Measurements from ENCODE around the gene ULK2. TPM values are rescaled to one million over a fixed set of nuclear protein-coding genes. Genes with fewer than 3 reads are reported as not detected.

Gene ULK2
- total RNA-seq, 1 donor from 2014 or later = 38.6 TPM

- H3K9me3 ChIP-seq (ENCODE audit: control insufficient read depth in 3 of 3, low read length in 3 of 3) = peaks cover 0 to 2% (median 0%) of the 10 kb centered on the region in 3 donors
- H3K36me3 ChIP-seq (ENCODE audit: control insufficient read depth in 3 of 3, insufficient read depth in 3 of 3, low read length in 3 of 3) = peaks cover 33 to 49% (median 42%) of the 10 kb centered on the region in 3 donors
- H3K9ac ChIP-seq (ENCODE audit: low read depth in 1 of 3, low read length in 3 of 3) = no peak overlapping the region
- no peaks in the 10 kb centered on the region for H3K4me1 ChIP-seq (ENCODE audit: control insufficient read depth in 3 of 3, insufficient read depth in 3 of 3, low read length in 3 of 3)
- H3K4me3 ChIP-seq (ENCODE audit: low read length in 3 of 3) = no peak overlapping the region
- H3K27me3 ChIP-seq (ENCODE audit: control insufficient read depth in 3 of 3, insufficient read depth in 3 of 3, low read length in 3 of 3) = no peaks in the 10 kb centered on the region
- no peak overlapping the region for H3K27ac ChIP-seq (ENCODE audit: low read depth, low read length)
These were observed 67.9 kb downstream of the ULK2 start for GRCh38 chr17:19799796-19800195.

DNA sequence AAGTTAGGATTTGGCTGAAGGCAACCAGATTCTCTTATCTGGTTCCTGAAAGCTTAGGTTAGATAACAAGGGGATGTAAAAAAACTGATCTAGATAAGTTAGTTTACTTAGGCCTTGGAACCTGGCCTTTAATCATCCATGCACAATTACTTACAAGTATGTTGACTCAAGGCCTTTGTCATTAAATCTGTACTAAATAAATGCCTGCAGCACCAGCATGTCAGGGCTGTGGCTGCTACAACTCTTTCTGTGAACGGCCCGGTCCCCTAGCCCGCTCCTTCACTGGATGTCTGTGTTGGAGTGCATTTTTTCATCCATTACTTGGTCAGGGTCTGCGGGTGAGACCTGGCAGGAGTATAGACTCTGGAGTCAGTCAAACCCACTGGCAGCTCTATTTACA lies 71.3 kb downstream of the ULK2 start:
- Histone ChIP-seq H3K36me3 (ENCODE audit: control insufficient read depth in 3 of 3, insufficient read depth in 3 of 3, low read length in 3 of 3) (peaks cover 32 to 67% (median 43%) of the 10 kb centered on the region in 3 donors), H3K9me3 (ENCODE audit: control insufficient read depth in 3 of 3, low read length in 3 of 3) (peaks cover 0 to 2% (median 0%) of the 10 kb centered on the region in 3 donors), H3K4me1 (ENCODE audit: control insufficient read depth in 3 of 3, insufficient read depth in 3 of 3, low read length in 3 of 3) (no peaks in the 10 kb centered on the region), H3K27ac (ENCODE audit: low read depth, low read length) (no peak overlapping the region), H3K4me3 (ENCODE audit: low read length in 3 of 3) (no peak overlapping the region), H3K27me3 (ENCODE audit: control insufficient read depth in 3 of 3, insufficient read depth in 3 of 3, low read length in 3 of 3) (no peaks in the 10 kb centered on the region), H3K9ac (ENCODE audit: low read depth in 1 of 3, low read length in 3 of 3) (no peak overlapping the region)

- Histone ChIP-seq H3K27me3 (ENCODE audit: control insufficient read depth in 3 of 3, insufficient read depth in 3 of 3, low read length in 3 of 3) (no peaks in the 10 kb centered on the region), H3K36me3 (ENCODE audit: control insufficient read depth in 3 of 3, insufficient read depth in 3 of 3, low read length in 3 of 3) (peaks cover 34 to 65% (median 37%) of the 10 kb centered on the region in 3 donors), H3K27ac (ENCODE audit: low read depth, low read length) (no peak overlapping the region), H3K9me3 (ENCODE audit: control insufficient read depth in 3 of 3, low read length in 3 of 3) (peaks cover 0 to 2% (median 0%) of the 10 kb centered on the region in 3 donors), H3K4me1 (ENCODE audit: control insufficient read depth in 3 of 3, insufficient read depth in 3 of 3, low read length in 3 of 3) (no peaks in the 10 kb centered on the region), H3K9ac (ENCODE audit: low read depth in 1 of 3, low read length in 3 of 3) (no peak overlapping the region), H3K4me3 (ENCODE audit: low read length in 3 of 3) (no peak overlapping the region)
These were observed 75.7 kb downstream of the ULK2 start for GRCh38 chr17:19791918-19792550.

GRCh38 chr17:19787733-19788357 lies 79.9 kb downstream of the ULK2 start:
- no peak overlapping the region for H3K9ac ChIP-seq (ENCODE audit: low read depth in 1 of 3, low read length in 3 of 3)
- no peak overlapping the region for H3K4me3 ChIP-seq (ENCODE audit: low read length in 3 of 3)
- no peak overlapping the region for H3K27ac ChIP-seq (ENCODE audit: low read depth, low read length)
- peaks cover 10 to 40% (median 20%) of the 10 kb centered on the region in 3 donors for H3K36me3 ChIP-seq (ENCODE audit: control insufficient read depth in 3 of 3, insufficient read depth in 3 of 3, low read length in 3 of 3)
- no peaks in the 10 kb centered on the region for H3K4me1 ChIP-seq (ENCODE audit: control insufficient read depth in 3 of 3, insufficient read depth in 3 of 3, low read length in 3 of 3)
- H3K27me3 ChIP-seq (ENCODE audit: control insufficient read depth in 3 of 3, insufficient read depth in 3 of 3, low read length in 3 of 3) = no peaks in the 10 kb centered on the region
- H3K9me3 ChIP-seq (ENCODE audit: control insufficient read depth in 3 of 3, low read length in 3 of 3) = no peaks in the 10 kb centered on the region

DNA sequence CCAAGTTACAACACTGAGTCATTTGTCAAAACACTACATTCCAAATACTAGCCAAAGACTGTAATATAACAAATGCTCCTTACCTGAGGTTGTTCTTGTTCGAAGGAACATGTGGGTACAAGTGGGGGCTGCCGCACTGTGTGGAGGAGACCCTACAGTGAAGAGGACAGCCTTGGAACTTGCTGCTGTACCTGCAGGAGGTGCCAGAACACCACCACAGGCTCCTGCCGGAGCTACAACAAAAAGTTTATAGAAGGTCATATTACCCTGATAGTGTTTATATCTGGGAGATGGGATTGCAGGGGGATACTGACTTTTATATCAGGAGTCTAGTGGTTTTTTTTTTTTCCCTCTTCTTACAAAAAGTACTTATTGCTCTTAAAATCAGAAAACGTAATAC lies 81.9 kb downstream of the ULK2 start:
- Histone ChIP-seq H3K27me3 (ENCODE audit: control insufficient read depth in 3 of 3, insufficient read depth in 3 of 3, low read length in 3 of 3) (no peaks in the 10 kb centered on the region), H3K4me1 (ENCODE audit: control insufficient read depth in 3 of 3, insufficient read depth in 3 of 3, low read length in 3 of 3) (no peaks in the 10 kb centered on the region), H3K9ac (ENCODE audit: low read depth in 1 of 3, low read length in 3 of 3) (no peak overlapping the region), H3K4me3 (ENCODE audit: low read length in 3 of 3) (no peak overlapping the region), H3K27ac (ENCODE audit: low read depth, low read length) (no peak overlapping the region), H3K36me3 (ENCODE audit: control insufficient read depth in 3 of 3, insufficient read depth in 3 of 3, low read length in 3 of 3) (peaks cover 11 to 38% (median 24%) of the 10 kb centered on the region in 3 donors), H3K9me3 (ENCODE audit: control insufficient read depth in 3 of 3, low read length in 3 of 3) (no peaks in the 10 kb centered on the region)

GRCh38 chr17:19781488-19782458 lies 86.0 kb downstream of the ULK2 start:
- Histone ChIP-seq H3K9ac (ENCODE audit: low read depth in 1 of 3, low read length in 3 of 3) (no peak overlapping the region), H3K4me3 (ENCODE audit: low read length in 3 of 3) (no peak overlapping the region), H3K36me3 (ENCODE audit: control insufficient read depth in 3 of 3, insufficient read depth in 3 of 3, low read length in 3 of 3) (peaks cover 9 to 33% (median 21%) of the 10 kb centered on the region in 3 donors)

DNA sequence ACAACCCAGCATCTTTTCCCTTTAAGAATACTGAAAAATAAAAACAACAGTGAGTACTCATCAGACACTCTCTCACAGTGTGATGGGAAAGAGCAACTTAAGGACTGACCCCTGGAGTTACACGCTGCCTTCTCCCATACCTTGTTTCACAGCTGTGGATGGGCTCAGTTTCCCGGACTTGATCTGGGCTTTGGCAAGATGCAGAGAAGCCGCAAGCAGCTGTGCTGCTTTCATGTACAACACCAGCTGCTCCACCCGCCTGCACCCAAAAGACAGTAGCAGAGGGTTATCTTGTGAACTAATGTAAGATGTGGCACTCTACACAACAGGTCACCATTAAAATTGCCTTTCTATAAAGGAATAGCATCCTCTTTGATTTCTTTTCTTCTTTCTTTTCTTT lies 86.9 kb downstream of the ULK2 start:
- Histone ChIP-seq H3K9me3 (ENCODE audit: control insufficient read depth in 3 of 3, low read length in 3 of 3) (no peaks in the 10 kb centered on the region), H3K36me3 (ENCODE audit: control insufficient read depth in 3 of 3, insufficient read depth in 3 of 3, low read length in 3 of 3) (peaks cover 18 to 41% (median 27%) of the 10 kb centered on the region in 3 donors)

More at GRCh38 chr17:19781488-19782458, 86.0 kb downstream of the ULK2 start:
- H3K27ac ChIP-seq (ENCODE audit: low read depth, low read length) = no peak overlapping the region
- no peaks in the 10 kb centered on the region for H3K4me1 ChIP-seq (ENCODE audit: control insufficient read depth in 3 of 3, insufficient read depth in 3 of 3, low read length in 3 of 3)
- no peaks in the 10 kb centered on the region for H3K27me3 ChIP-seq (ENCODE audit: control insufficient read depth in 3 of 3, insufficient read depth in 3 of 3, low read length in 3 of 3)
- H3K9me3 ChIP-seq (ENCODE audit: control insufficient read depth in 3 of 3, low read length in 3 of 3) = no peaks in the 10 kb centered on the region

DNA sequence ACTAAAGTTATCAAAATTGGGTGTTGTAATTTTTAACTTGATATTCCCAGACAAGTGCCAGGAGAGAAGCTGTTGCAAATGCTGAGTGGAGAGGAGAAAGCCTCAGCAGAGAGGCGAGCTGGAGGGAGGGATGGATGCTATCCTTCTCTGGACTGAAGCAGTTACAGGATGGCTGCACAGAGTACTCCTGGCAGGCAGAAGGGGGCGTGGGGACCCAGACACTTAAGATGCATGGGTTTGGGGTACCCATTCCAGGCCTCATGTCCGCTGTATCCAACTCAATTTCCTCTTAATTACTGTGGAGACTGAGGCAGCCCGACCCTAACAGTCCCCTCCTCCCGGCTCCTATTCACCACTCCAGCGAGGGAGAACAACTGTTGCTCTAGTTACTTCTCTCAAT lies 94.2 kb downstream of the ULK2 start:
- H3K36me3 ChIP-seq (ENCODE audit: control insufficient read depth in 3 of 3, insufficient read depth in 3 of 3, low read length in 3 of 3) = peaks cover 15 to 27% (median 24%) of the 10 kb centered on the region in 3 donors
- no peak overlapping the region for H3K27ac ChIP-seq (ENCODE audit: low read depth, low read length)
- no peaks in the 10 kb centered on the region for H3K27me3 ChIP-seq (ENCODE audit: control insufficient read depth in 3 of 3, insufficient read depth in 3 of 3, low read length in 3 of 3)
- no peaks in the 10 kb centered on the region for H3K9me3 ChIP-seq (ENCODE audit: control insufficient read depth in 3 of 3, low read length in 3 of 3)
- H3K4me3 ChIP-seq (ENCODE audit: low read length in 3 of 3) = no peak overlapping the region
- H3K4me1 ChIP-seq (ENCODE audit: control insufficient read depth in 3 of 3, insufficient read depth in 3 of 3, low read length in 3 of 3) = peaks cover 0 to 7% (median 0%) of the 10 kb centered on the region in 3 donors
- no peak overlapping the region for H3K9ac ChIP-seq (ENCODE audit: low read depth in 1 of 3, low read length in 3 of 3)

More for the DNA sequence above, 86.9 kb downstream of the ULK2 start:
- Histone ChIP-seq H3K4me3 (ENCODE audit: low read length in 3 of 3) (no peak overlapping the region), H3K27ac (ENCODE audit: low read depth, low read length) (no peak overlapping the region), H3K4me1 (ENCODE audit: control insufficient read depth in 3 of 3, insufficient read depth in 3 of 3, low read length in 3 of 3) (no peaks in the 10 kb centered on the region), H3K9ac (ENCODE audit: low read depth in 1 of 3, low read length in 3 of 3) (no peak overlapping the region), H3K27me3 (ENCODE audit: control insufficient read depth in 3 of 3, insufficient read depth in 3 of 3, low read length in 3 of 3) (no peaks in the 10 kb centered on the region)

DNA sequence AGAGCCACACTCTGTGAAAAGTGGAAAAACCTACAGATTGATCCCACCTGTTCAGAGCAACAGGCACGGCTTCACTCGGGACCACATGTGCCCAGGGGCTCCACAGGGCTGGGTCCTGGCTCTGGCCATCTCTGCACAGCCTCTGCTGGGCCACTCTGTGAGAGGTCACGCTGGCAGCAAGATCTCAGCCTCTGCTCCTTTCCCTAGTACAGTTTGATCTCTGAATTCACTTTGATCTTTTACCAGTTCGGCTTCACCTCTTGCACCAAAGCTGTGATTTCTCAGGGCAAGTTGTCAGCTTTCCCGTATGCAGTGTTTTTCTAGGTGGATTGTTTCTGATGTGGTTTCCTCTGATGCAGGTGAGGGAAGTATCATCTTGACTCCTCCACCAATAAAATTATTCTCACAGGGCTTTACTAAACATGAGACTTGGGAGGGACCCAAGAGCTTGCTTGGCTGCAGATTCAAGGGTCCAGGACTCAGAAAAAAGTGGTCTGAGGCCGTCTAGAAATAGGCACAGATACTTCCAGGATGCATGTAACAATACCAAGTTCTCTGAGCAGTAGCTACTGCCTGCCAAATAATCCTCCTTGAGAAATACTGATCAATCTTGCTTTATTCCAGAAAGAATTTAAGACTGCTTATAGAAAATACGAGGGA lies 95.6 kb downstream of the ULK2 start:
- peaks cover 0 to 7% (median 0%) of the 10 kb centered on the region in 3 donors for H3K4me1 ChIP-seq (ENCODE audit: control insufficient read depth in 3 of 3, insufficient read depth in 3 of 3, low read length in 3 of 3)
- H3K9ac ChIP-seq (ENCODE audit: low read depth in 1 of 3, low read length in 3 of 3) = peak overlapping the region in 1 of 3 donors; percentile 8
- H3K9me3 ChIP-seq (ENCODE audit: control insufficient read depth in 3 of 3, low read length in 3 of 3) = no peaks in the 10 kb centered on the region
- no peaks in the 10 kb centered on the region for H3K27me3 ChIP-seq (ENCODE audit: control insufficient read depth in 3 of 3, insufficient read depth in 3 of 3, low read length in 3 of 3)
- H3K4me3 ChIP-seq (ENCODE audit: low read length in 3 of 3) = no peak overlapping the region
- peaks cover 11 to 21% (median 20%) of the 10 kb centered on the region in 3 donors for H3K36me3 ChIP-seq (ENCODE audit: control insufficient read depth in 3 of 3, insufficient read depth in 3 of 3, low read length in 3 of 3)
- H3K27ac ChIP-seq (ENCODE audit: low read depth, low read length) = no peak overlapping the region
